ENCODE results near the gene SLC6A11.

DNA sequence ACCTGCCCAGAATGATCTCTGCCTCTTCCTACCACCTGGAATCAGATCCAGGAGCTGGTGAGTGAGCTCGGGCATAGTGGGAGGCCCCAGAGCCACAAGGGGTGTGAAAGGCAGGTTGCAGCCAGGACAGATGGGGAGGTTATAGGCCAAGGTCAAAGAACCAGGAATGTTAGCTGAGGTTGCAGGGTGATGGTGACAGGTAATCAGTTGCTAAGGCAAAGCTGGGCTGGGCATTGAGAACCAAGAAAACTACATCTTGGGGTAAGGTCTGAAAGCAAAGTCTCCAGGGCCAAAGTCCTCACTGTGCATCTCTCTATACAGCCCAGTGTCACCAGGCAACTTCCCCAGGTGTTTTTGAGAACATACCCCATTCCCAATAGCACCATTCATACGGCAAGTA is 38.4 kb upstream of the SLC6A11 start:
- TF ChIP-seq CREB1 (IDR thresholded peaks at IDR 0.05) (no peak), CREB1 (CRISPR knock-in tag; IDR thresholded peaks at IDR 0.05) (no peak), ZNF274 (CRISPR knock-in tag; IDR thresholded peaks at IDR 0.05) (no peak), ZNF121 (CRISPR knock-in tag; IDR thresholded peaks at IDR 0.05) (no peak), SP1 (IDR thresholded peaks at IDR 0.05) (no peak), SP1 (CRISPR knock-in tag; IDR thresholded peaks at IDR 0.05) (no peak), SMC3 (IDR thresholded peaks at IDR 0.05; ENCODE audit: low read length) (no peak)
- TF ChIP-seq, protein P1, sequence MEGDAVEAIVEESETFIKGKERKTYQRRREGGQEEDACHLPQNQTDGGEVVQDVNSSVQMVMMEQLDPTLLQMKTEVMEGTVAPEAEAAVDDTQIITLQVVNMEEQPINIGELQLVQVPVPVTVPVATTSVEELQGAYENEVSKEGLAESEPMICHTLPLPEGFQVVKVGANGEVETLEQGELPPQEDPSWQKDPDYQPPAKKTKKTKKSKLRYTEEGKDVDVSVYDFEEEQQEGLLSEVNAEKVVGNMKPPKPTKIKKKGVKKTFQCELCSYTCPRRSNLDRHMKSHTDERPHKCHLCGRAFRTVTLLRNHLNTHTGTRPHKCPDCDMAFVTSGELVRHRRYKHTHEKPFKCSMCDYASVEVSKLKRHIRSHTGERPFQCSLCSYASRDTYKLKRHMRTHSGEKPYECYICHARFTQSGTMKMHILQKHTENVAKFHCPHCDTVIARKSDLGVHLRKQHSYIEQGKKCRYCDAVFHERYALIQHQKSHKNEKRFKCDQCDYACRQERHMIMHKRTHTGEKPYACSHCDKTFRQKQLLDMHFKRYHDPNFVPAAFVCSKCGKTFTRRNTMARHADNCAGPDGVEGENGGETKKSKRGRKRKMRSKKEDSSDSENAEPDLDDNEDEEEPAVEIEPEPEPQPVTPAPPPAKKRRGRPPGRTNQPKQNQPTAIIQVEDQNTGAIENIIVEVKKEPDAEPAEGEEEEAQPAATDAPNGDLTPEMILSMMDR (CRISPR knock-in tag; IDR thresholded peaks at IDR 0.05) = no peak

Data from HepG2 (cell line).